Measurements from ENCODE around the gene LAMTOR2.
A peak's percentile ranks its signal among the peaks of the same experiment; 100 is the strongest.

LAMTOR2 gene

DNA sequence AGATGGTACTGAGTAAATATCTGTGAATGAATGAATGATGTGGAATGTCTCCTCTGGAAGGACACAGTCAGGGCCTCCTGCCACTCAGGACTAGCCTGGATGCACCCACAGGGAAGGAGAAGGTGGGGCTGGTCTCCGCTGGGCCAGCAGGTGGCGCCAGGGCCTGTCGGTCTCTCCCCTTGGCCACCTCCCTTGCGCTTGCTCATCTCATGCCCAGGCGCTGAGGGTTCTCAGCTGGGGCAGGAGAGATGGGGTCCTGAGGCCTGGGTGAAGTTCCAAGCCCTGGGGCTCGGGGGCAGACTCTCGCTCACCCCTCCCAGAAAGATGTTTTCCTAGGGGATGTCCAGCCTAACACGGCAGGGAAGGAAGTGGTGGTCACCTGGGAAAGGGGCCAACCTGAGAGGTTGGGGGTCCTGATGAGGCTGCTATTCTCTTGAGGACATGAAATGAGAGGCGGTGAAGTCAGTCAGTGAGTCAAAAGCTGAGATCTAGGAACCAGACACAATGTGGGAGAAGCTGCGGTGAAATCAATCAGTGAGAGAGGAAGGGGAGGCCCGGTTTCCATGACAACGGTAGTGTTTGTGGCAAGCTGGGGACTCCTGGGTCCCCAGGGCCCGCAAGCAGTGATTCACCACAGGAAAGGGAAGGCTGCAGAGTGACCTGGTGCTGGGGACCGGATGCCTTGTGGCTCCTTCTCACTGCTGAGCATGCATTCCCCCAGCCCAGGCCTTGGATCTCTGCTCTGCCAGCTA lies 42.2 kb downstream of the LAMTOR2 start:
- peak; percentile 67 to 90 (median 76) for DNase-seq (ENCODE audit: low read depth in 4 of 4, low spot score in 1 of 4)

DNA sequence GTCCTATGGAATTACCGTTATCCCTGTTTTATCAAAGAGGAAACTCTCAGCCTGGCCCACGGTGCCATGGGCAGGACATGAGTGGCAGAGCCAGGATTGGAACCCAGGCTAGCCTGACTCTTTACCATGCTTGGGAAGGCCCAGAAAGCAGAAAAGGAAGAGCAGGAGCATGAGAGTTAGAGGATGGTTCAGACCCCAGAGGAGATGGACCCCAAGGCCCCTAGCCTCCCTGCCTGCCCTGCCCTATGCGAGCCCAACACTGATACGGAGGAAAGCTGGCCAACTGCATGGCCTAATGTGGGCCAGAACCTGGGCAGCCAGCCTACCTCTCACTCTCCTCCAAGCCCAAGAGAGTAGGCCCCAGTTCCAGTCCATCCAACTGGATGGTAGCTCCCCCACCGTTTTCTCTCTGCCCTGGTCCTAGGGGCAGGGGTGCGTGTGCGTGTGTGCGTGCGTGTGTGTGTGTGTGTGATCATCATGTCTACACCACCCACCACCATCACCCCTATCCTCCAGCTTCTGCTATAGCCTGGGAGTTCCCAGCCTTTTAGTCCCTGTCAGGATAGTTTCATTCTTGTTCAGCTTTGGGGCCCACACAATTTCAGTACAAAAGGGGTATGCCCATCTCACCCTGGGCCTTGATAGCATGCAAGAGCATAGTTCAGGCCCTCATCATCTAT lies 43.1 kb downstream of the LAMTOR2 start:
- peak in 2 of 4 experiments; percentile 25 to 56 for DNase-seq (ENCODE audit: low read depth in 4 of 4, low spot score in 1 of 4)

DNA sequence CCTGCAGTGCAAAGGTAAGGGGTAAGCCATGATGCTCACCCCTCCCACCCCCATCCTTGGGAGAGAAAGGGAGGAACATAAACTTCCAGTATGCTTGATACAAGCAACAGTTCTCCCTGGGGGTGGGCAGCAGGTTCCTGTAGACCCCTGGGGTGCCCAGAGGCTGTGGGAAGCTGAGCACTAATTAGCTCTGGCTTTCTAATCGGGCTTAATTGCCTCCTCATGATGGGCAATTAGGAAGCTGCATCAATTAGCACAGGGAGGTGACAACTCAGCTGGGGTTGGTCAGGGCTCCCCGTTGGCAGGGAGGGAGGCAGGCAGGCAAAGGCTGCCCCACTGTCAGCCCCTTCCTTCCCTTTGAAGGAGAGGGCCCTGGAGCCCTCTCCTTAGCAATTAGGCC lies 44.2 kb downstream of the LAMTOR2 start:
- no peak for DNase-seq (ENCODE audit: low read depth in 4 of 4, low spot score in 1 of 4)

DNA sequence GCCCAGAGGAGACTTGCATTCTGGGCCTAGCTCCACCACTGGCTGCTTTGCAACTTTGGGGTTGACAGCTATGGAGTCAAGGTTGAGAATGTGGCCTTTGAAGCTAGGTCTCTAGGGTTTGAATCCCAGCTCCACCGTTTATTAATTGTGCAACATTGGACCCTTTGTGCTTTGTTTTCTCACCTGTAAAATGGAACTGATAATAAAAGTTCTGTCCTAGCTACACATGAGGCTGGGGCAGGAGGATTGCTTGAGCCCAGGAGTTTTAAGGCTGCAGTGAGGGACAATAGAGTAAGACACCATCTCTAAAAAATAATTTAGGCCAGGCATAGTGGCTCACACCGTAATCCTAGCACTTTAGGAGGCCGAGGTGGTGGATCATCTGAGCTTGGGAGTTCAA lies 44.7 kb downstream of the LAMTOR2 start:
- no peak for DNase-seq (ENCODE audit: low read depth in 4 of 4, low spot score in 1 of 4)

DNA sequence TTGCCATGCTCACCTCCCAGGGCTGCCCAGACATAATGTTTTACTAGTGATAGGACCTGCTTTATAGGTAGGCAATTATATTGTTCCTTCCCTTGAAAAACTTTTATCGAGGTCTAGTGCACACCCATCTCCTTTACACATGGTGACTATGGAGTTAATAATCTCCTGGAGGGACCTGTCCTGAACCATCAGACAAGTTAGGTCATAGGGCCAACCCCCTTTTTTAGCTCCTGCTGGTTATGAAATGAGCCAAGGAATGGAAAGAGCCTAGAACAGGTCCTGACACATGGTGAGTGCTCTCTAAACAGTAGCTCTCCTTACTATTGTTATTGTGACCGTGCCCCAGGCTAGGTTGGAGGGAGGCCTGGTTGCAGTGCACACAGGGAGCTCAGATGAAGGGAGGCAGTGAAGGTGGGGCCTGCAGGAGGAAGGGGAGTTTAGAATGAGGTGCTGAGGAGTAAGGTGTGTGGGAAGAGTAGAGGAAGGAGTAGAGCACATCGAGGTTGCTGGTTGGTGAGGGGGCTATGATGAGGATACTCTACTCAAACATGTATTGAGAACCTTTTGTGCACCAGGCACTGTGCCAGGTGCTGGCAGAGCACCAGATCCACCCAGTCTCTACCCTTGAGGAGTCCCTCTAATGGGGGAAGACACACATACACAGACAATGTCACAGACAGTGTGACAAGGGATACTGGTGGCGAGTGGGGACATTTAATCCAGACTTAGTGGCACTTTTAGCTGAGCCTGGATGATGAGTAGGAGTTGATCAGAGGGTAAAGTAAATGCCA lies 45.8 kb downstream of the LAMTOR2 start:
- no peak for DNase-seq (ENCODE audit: low read depth in 4 of 4, low spot score in 1 of 4)

DNA sequence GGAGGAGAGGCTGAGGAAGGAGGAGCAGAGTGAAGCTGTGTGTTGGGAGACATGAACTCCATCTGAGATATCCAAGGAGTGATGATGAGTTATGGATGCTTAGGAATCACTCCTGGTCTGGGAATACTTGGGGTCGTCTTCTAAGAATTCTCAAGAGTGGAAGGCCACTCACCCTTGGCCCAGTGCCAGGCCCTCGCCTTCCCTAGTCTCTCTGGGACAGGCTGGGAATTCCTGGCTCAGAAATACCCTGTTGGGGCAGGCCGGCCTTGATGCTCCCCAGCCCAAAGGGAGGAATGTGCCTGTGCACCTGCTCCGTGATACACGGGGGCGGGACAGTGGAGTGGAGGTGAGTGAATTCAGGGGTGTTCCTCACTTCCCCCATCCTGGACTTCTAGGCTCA lies 47.3 kb downstream of the LAMTOR2 start:
- DNase-seq (ENCODE audit: low read depth in 4 of 4, low spot score in 1 of 4) = no peak

DNA sequence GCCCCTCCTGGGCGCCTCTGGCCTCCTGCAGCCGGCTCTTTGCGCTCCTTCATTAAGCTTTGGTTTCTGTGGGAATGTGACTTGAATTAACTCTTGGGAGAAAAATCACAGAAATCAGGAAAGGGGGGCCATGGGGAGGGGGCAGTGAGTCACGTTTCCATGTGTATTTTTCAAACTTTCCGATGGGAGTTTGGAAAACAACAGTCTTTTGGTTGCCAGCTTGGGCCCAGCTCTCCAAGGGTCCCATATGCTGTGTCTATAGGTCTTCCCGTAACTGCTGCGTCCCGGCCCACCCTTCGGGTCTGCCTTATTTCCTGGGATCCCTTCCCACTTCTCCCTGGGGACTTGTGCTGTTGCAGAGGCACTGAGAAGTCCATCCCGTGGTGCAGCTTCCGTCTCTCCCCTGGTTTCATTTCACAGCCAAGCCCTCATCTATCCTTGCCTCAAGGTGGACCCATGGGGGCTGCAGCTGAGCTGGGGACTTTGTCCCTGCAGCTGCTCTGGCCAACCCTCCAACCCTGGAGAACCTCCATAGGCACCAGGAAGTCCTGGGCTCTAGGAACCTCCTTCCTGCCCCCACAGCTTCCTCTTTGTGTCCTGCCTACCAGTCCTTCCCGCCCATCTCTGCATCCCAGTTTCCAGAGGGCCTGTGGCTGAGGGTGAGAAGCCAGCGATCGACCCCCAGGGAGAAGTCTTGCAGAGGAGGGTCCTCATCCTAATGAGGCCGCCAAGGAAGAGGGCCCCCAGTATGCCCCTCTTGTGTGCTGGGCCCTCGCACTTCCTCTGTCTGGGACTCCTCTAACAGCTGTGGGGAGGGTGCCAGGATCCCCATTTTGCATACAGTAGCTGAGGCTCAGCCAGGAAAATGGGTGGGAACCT lies 48.3 kb downstream of the LAMTOR2 start:
- DNase-seq (ENCODE audit: low read depth in 4 of 4, low spot score in 1 of 4) = no peak

DNA sequence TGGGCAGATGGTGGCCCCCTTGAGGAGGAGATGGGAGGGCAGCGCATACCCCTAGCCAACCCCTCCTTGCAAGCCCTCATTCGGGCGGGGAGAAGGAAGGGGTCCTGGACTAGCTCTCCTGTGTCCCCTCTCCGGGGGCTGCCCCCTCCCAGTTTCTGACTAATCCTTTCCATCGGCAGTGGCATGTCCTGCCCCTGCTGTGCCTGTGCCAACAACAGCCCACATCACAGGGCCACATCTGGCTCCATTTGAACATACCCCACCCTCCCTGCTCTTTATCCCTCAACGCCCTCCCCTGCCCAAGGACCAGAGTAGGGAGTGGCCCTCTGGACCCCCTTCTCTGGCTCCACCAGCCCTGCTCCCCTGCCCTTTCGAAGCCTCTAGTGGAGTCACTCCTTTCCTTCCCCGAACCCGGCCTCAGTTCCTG lies 49.0 kb downstream of the LAMTOR2 start:
- DNase-seq (ENCODE audit: low read depth in 4 of 4, low spot score in 1 of 4) = no peak

DNA sequence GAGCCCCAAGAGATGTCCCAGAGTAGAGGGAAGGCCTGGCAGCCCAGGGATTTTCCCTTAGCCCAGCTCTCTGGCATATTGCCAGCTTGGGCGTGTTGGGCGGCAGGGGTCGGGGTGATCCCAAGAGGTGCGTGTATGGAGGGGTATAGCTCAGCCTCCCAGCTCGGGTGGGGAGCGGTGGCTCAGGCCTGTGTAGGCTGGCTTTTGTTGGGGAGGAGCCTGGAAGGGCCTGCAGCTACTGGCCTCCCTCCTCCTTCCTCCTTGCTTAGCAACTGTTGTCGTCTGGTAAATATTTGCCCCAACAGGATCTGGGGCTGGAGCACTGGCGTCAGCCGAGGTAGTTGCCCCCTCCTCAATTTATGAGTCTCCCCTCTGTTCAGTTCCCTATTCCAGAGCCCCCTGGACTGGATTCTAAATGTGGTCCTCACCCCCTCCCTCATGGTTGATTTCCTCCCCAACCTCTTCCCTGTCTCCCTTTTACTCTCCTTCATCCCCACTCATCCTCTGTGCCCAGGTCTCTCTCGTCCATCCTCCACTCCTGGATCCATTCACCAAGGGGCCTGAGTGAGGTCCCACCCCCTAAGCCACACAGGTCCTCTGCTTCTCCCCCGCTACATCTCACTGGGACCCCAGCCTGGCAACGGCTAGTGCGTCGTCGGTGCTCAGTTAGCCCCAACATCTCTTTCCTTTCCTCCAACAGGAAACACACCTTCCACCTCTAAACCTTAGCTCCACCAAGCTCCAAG lies 49.7 kb downstream of the LAMTOR2 start:
- no peak for DNase-seq (ENCODE audit: low read depth in 4 of 4, low spot score in 1 of 4)

DNA sequence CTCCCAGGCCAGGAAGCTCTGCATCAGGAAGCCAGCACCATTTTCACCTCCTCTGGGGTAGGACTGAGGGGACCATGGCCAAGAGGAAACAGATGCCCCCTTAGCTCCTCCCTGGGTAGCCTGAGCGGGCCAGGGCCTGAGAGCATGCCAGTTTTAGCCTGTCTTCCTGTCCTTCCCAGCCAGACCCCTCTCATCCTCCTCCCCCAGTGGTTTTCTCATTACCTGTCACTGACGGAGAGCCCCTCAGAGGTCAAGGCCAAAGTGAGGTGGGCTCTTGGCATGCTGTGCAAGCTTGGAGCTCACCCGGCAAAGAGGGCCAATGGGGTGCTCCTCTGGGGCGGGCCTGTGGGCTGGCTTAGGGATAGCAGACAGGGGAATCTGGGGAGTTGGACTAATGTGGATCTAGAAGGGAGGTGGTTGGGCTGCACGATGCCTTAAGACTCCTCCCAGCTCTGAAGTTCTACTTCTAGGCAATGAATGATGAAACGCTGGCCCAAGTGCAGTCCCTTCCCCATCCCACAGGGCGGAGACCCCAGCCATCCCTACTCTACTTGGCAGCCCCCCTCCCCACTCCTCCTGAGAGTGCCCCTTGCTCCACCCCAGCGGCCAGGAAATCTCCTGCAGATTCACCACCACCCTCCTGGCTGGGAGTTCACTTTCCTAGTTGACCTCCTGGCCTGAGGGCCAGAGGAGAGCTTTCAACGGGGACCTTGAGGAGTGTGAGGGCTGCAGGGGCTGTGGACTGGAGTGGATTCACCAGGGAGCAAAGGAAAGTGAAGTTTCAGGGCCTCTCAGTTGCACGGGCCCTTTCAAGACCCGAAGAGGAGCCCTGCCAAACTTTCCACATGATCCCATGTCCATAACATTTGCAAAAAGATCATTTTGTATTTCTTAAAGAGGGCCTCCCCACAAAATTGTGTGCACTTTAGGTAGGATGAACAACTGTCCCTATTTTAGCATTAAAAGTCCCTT lies 50.6 kb downstream of the LAMTOR2 start:
- DNase-seq (ENCODE audit: low read depth in 4 of 4, low spot score in 1 of 4) = no peak

DNA sequence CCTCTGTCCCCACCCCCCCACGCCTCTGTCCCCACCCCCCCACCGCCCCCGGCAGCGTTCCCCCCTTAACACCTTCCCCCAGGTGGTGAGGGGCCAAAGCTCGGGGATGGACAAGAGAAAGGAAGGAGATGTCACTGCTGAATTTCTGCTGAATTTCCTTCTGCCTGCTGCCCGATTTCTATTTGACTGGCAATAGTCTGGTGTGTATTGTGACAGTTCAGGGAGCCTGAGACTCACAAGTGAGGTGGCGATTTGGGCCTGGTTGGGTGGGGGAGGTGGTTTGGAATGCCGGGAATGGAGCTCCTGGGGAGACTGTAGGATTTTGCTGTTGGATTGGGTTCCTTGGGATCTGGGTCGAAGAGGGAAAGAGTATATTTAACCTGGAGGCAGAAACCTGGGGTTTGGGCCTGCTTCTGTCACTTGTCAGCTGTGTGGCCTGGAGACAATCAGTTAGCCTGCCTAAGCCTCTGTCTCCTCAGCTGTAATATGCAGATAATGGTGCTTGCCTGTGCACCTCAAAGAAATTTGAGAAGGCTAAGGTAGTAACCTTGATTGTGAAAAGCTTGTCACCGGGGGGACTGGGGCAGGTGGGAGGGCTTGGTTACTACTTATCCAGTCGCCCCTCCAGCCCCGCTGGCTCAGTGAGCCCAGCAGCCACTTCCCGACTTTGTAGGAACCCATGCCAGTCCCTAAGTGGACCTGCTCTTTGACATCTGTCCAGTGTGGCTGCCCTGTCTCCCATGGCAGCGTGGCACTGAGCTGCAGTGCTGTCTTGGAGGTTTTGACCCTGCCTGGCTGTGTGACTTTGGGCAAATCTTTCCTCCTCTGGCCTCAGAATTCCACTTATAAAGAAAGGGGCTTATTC lies 52.3 kb downstream of the LAMTOR2 start:
- no peak for DNase-seq (ENCODE audit: low read depth in 4 of 4, low spot score in 1 of 4)

DNA sequence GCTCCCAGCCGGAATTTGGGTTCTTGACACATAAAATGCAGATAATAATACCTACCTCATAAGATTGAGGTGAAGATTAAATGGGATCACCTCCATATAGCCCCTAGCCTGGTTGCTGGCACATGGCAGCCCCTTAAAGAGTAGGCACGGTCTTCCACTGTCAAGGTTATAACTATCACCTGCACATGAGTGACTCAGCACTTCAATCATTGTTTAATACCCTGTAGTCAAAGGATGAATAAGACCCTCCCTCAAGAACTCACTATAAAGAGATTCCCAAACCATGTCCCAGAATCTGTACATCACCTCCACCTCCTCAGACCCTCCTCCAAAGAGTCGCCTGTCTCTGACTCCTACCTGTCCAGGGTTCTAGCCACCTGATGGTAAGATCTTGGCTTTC lies 53.5 kb downstream of the LAMTOR2 start:
- DNase-seq (ENCODE audit: low read depth in 4 of 4, low spot score in 1 of 4) = no peak
